HepG2 (cell line): ENCODE results near the gene GRK4. TPM values are rescaled to one million over a fixed set of nuclear protein-coding genes. Genes with fewer than 3 reads are reported as not detected.

ENCODE experiments used
- AHR ChIP-seq: IDR thresholded peaks from 2 replicates; pipeline ENCODE4 v1.6.1; 2018; ENCODE audit warnings: missing genetic modification reagents, missing compliant biosample characterization
- ATF4 ChIP-seq, 2 experiments: fragments of 450-650 bp in 1 of 2; sonication (generic) in 1 of 2; formaldehyde crosslinking; IDR thresholded peaks; 2 replicates each; pipeline versions ENCODE4 v1.5.0 to v1.8.0; 2020 to 2022; ENCODE audit warnings: mild to moderate bottlenecking in 1 of 2, missing genetic modification reagents in 1 of 2
- CBX1 ChIP-seq: IDR thresholded peaks from one replicate; pipeline ENCODE4 v1.6.1; 2016; ENCODE audit warnings: antibody characterized with exemption, low read depth
- GZF1 ChIP-seq: sonication (generic); formaldehyde crosslinking; IDR thresholded peaks from 2 replicates; pipeline ENCODE4 v1.5.1; 2020; ENCODE audit warnings: mild to moderate bottlenecking, missing genetic modification reagents
- HMG20B ChIP-seq: conservative IDR thresholded peaks from 2 replicates; pipeline ENCODE4 v1.6.1; 2016; ENCODE audit warnings: missing genetic modification reagents, missing compliant biosample characterization
- NCOR1 ChIP-seq: fragments of 200-600 bp; sonication (generic); IDR thresholded peaks from 2 replicates; pipeline ENCODE4 v1.7.0; 2017; ENCODE audit warnings: antibody characterized with exemption, low read length, borderline replicate concordance
- NFIC ChIP-seq: IDR thresholded peaks from 2 replicates; pipeline ENCODE4 v1.6.1; 2012; ENCODE audit warnings: mild to moderate bottlenecking, low read length, inconsistent platforms
- PAWR ChIP-seq: sonication (generic); formaldehyde crosslinking; IDR thresholded peaks from 2 replicates; pipeline ENCODE4 v1.4.0; 2020; ENCODE audit warnings: missing genetic modification reagents, mild to moderate bottlenecking, borderline replicate concordance
- SALL2 ChIP-seq: sonication (generic); formaldehyde crosslinking; IDR thresholded peaks from 2 replicates; pipeline ENCODE4 v1.8.1; 2023; ENCODE audit warnings: mild to moderate bottlenecking, missing genetic modification reagents, inconsistent platforms
- SNAPC2 ChIP-seq: sonication (generic); formaldehyde crosslinking; IDR thresholded peaks from 2 replicates; pipeline ENCODE4 v1.8.1; 2022; ENCODE audit warnings: mild to moderate bottlenecking, missing genetic modification reagents
- SP2 ChIP-seq: sonication (generic); formaldehyde crosslinking; IDR thresholded peaks from 2 replicates; pipeline ENCODE4 v1.5.1; 2020; ENCODE audit warnings: mild to moderate bottlenecking, missing genetic modification reagents
- SRSF9 ChIP-seq: fragments of 200-400 bp; formaldehyde crosslinking; IDR thresholded peaks from 2 replicates; pipeline ENCODE4 v1.6.1; 2018; ENCODE audit warnings: borderline replicate concordance, mild to moderate bottlenecking, low read depth, low read length; ENCODE audit not compliant: insufficient read depth, poor library complexity, severe bottlenecking
- STAT5B ChIP-seq: sonication (generic); formaldehyde crosslinking; IDR thresholded peaks from 2 replicates; pipeline ENCODE4 v1.4.0; 2020; ENCODE audit warnings: missing genetic modification reagents
- ZBTB3 ChIP-seq: sonication (generic); formaldehyde crosslinking; IDR thresholded peaks from 2 replicates; pipeline ENCODE4 v1.4.0; 2020; ENCODE audit warnings: low read depth, mild to moderate bottlenecking, moderate library complexity, missing genetic modification reagents, borderline replicate concordance
- ZFAT ChIP-seq: sonication (generic); formaldehyde crosslinking; conservative IDR thresholded peaks from 2 replicates; pipeline ENCODE4 v1.8.1; 2023; ENCODE audit warnings: missing genetic modification reagents, inconsistent platforms
- ZNF180 ChIP-seq: sonication (generic); formaldehyde crosslinking; IDR thresholded peaks from 2 replicates; pipeline ENCODE4 v1.4.0; 2020; ENCODE audit warnings: low read depth, missing genetic modification reagents, borderline replicate concordance
- ZNF24 ChIP-seq: fragments of 450-650 bp; IDR thresholded peaks from 2 replicates; pipeline ENCODE4 v1.6.1; 2017; ENCODE audit warnings: antibody characterized with exemption, mild to moderate bottlenecking
- ZNF383 ChIP-seq: sonication (generic); formaldehyde crosslinking; IDR thresholded peaks from 2 replicates; pipeline ENCODE4 v1.4.0; 2020; ENCODE audit warnings: missing genetic modification reagents, mild to moderate bottlenecking, borderline replicate concordance
- ZNF431 ChIP-seq: sonication (generic); formaldehyde crosslinking; IDR thresholded peaks from 2 replicates; pipeline ENCODE4 v1.9.0; 2022; ENCODE audit warnings: missing genetic modification reagents, low read depth, mild to moderate bottlenecking, borderline replicate concordance
- ZNF543 ChIP-seq: sonication (generic); formaldehyde crosslinking; IDR thresholded peaks from 2 replicates; pipeline ENCODE4 v1.4.0; 2020; ENCODE audit warnings: mild to moderate bottlenecking, missing genetic modification reagents
- ZNF704 ChIP-seq: sonication (generic); formaldehyde crosslinking; IDR thresholded peaks from 2 replicates; pipeline ENCODE4 v1.8.1; 2023; ENCODE audit warnings: mild to moderate bottlenecking, inconsistent platforms, moderate library complexity, missing genetic modification reagents, borderline replicate concordance
- ZNF709 ChIP-seq: sonication (generic); formaldehyde crosslinking; IDR thresholded peaks from 2 replicates; pipeline ENCODE4 v1.5.0; 2020; ENCODE audit warnings: mild to moderate bottlenecking, missing genetic modification reagents
- polyA plus RNA-seq, 8 experiments: library from polyadenylated mRNA; depleted of rRNA in 3 of 8; stranded (reverse) in 7 of 8; unstranded in 1 of 8; fragments of >200 nt; fragmentation: Illumina TruSeq in 4 of 8; extraction: Trizol in 4 of 8; gene quantifications; 2 replicates each; pipeline versions ENCODE4 v1.2.1 to v1.2.3, GENCODE V29; 2011 to 2016; ENCODE audit warnings: low read depth in 4 of 8, missing spikeins in 1 of 8, mixed read lengths in 1 of 8; ENCODE audit not compliant: insufficient read depth in 1 of 8
- total RNA-seq, 5 experiments: library from RNA; depleted of rRNA; stranded (reverse); fragments of >200 nt; fragmentation: Illumina TruSeq; extraction: Trizol; gene quantifications; 2 replicates each; pipeline ENCODE4 v1.2.3, GENCODE V29; 2016; ENCODE audit warnings: low read depth in 1 of 5
- TF ChIP-seq, protein P1 (sequence below): sonication (generic); formaldehyde crosslinking; IDR thresholded peaks from 2 replicates; pipeline ENCODE4 v1.4.0; 2020; ENCODE audit warnings: missing genetic modification reagents
- TF ChIP-seq, protein P2 (sequence below): sonication (generic); formaldehyde crosslinking; IDR thresholded peaks from 2 replicates; pipeline ENCODE4 v1.4.0; 2020; ENCODE audit warnings: missing genetic modification reagents; ENCODE audit errors: not compliant biosample characterization
- TF ChIP-seq, protein P3 (sequence below): sonication (generic); formaldehyde crosslinking; IDR thresholded peaks from 2 replicates; pipeline ENCODE4 v1.5.0; 2020; ENCODE audit warnings: missing genetic modification reagents

The GRK4 gene
- total and polyA plus RNA-seq, 2 of the 13 experiments (the other 11 are each of a cell fraction or from before 2014, with no cell fraction given): 1.8 to 2.0 TPM

DNA sequence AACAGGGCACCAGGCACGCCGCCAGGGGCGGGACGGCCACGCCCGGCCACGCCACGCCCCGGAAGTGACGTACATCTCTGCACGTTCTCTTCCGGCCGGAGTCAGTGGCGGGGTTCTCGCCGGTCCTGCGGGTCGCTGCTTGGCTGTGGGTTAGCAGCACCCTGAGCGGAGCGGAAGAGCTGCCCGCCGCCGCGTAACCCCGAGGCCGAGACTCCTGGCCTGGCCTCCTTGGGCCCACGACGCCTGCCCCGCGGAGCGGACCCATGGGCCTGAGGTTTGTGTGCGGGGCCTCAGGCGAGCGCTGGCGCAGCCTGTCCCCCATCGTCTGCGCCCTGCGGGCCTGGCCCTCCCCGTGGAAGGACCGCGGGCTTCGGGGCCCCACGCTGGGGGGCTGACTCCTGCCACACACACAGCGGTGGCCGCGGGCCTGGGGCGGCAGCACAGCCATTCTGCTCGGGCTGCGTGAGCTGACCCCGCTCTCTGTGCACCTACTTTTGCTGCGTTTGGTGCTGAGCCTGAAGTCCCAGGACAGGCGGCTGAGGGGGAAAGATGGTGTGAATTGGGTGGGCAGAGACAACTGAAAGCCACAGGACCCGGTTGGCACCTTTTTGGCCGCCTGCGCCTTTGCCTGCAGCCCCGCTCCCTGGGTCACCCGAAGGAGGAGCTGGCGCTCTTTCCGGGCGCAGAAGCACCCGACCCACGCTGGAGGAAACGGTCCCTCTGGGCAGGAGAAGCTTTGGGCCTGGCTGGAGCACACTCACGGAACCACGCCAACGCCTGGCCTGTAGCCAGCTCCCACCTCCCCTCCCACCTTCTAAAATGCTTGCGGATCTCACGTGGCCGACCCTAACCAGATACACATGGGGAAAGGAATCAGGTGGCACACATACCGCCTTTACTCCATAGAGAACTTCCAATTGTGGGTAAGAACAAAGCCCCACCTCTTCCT, 28.3 kb upstream of the GRK4 start (continued):
- no peak; the same call in 1 of the 2 replicates for TF ChIP-seq SALL2
- TF ChIP-seq HMG20B: no peak
- no peak for TF ChIP-seq NFIC
- TF ChIP-seq CBX1: no peak
- TF ChIP-seq ZNF431 (CRISPR knock-in tag): no peak
- TF ChIP-seq SNAPC2: no peak; the same call in 1 of the 2 replicates
- no peak for TF ChIP-seq ZNF383 (CRISPR knock-in tag)
- TF ChIP-seq ZNF24: no peak
- peak; percentile 66 for TF ChIP-seq SP2 (CRISPR knock-in tag)
- TF ChIP-seq AHR: no peak
- TF ChIP-seq, protein P1, sequence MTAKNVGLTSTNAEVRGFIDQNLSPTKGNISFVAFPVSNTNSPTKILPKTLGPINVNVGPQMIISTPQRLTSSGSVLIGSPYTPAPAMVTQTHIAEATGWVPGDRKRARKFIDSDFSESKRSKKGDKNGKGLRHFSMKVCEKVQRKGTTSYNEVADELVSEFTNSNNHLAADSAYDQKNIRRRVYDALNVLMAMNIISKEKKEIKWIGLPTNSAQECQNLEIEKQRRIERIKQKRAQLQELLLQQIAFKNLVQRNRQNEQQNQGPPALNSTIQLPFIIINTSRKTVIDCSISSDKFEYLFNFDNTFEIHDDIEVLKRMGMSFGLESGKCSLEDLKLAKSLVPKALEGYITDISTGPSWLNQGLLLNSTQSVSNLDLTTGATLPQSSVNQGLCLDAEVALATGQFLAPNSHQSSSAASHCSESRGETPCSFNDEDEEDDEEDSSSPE (CRISPR knock-in tag): peak; percentile 66; the same call in 1 of the 2 replicates
- TF ChIP-seq STAT5B (CRISPR knock-in tag): no peak
- TF ChIP-seq ZBTB3 (CRISPR knock-in tag): no peak
- no peak for TF ChIP-seq ZNF180 (CRISPR knock-in tag)
- TF ChIP-seq, protein P2, sequence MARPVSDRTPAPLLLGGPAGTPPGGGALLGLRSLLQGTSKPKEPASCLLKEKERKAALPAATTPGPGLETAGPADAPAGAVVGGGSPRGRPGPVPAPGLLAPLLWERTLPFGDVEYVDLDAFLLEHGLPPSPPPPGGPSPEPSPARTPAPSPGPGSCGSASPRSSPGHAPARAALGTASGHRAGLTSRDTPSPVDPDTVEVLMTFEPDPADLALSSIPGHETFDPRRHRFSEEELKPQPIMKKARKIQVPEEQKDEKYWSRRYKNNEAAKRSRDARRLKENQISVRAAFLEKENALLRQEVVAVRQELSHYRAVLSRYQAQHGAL (CRISPR knock-in tag): no peak
- no peak for TF ChIP-seq NCOR1
- no peak for TF ChIP-seq ZFAT (CRISPR knock-in tag)
- TF ChIP-seq SRSF9: no peak
- TF ChIP-seq ZNF709: no peak
- TF ChIP-seq GZF1 (CRISPR knock-in tag): no peak
- 0 out of 2 replicates have a peak, but pooled peaks have one; percentile 66 for TF ChIP-seq ZNF543 (CRISPR knock-in tag)
- TF ChIP-seq, protein P3, sequence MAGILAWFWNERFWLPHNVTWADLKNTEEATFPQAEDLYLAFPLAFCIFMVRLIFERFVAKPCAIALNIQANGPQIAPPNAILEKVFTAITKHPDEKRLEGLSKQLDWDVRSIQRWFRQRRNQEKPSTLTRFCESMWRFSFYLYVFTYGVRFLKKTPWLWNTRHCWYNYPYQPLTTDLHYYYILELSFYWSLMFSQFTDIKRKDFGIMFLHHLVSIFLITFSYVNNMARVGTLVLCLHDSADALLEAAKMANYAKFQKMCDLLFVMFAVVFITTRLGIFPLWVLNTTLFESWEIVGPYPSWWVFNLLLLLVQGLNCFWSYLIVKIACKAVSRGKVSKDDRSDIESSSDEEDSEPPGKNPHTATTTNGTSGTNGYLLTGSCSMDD (CRISPR knock-in tag): no peak
- no peak for TF ChIP-seq ATF4 (CRISPR knock-in tag; IDR thresholded peaks at IDR 0.05)
- no peak for TF ChIP-seq ZNF704 (CRISPR knock-in tag)
- no peak for TF ChIP-seq PAWR (CRISPR knock-in tag)
